B cell (primary cell): ENCODE measurements around the gene PLAAT5. TPM values are rescaled to one million over a fixed set of nuclear protein-coding genes. Genes with fewer than 3 reads are reported as not detected.

ENCODE experiments used
- ATAC-seq: fragments of 200-7000 bp; cut with Tn5 transposase; one replicate; pipeline ENCODE4 v1.10.0; 2021; ENCODE audit warnings: low read depth, mild to moderate bottlenecking, moderate number of reproducible peaks, moderate library complexity
- CTCF ChIA-PET: fragments of 350-600 bp; sonication (Branson Sonifier 250); formaldehyde crosslinking; loops from one replicate; lab custom pipeline; 2021; ENCODE audit warnings: antibody characterized with exemption, inconsistent platforms; lab: Charles Lee
- POLR2A ChIA-PET: fragments of 350-600 bp; sonication (Branson Sonifier 250); formaldehyde crosslinking; loops from one replicate; lab custom pipeline; 2021; ENCODE audit warnings: antibody characterized with exemption; lab: Charles Lee
- DNase-seq: peaks from one replicate; pipeline ENCODE4 v3.0.0; 2013
- H2AFZ ChIP-seq: 2 replicates; pipeline ENCODE4 v1.6.1; 2012; ENCODE audit warnings: mild to moderate bottlenecking, low read depth, low read length; ENCODE audit not compliant: insufficient read depth, poor library complexity, severe bottlenecking
- H3K27ac ChIP-seq, 2 donors: 1 replicate in 1 of 2; 2 replicates in 1 of 2; pipeline ENCODE4 v1.5.1; 2012 to 2013; ENCODE audit warnings: low read length in 2 of 2, mild to moderate bottlenecking in 2 of 2, moderate library complexity in 1 of 2
- H3K27me3 ChIP-seq, 4 experiments: fragments of 200-600 bp in 1 of 4; sonication (generic) in 1 of 4; replicated peaks in 1 of 4; 1 replicate in 2 of 4; 2 replicates in 2 of 4; pipeline versions ENCODE4 v1.6.1 to v1.7.0; 2013 to 2016; ENCODE audit warnings: low read length in 3 of 4, mild to moderate bottlenecking in 2 of 4, mixed read lengths in 1 of 4, moderate library complexity in 1 of 4; ENCODE audit not compliant: insufficient read depth in 4 of 4, control insufficient read depth in 3 of 4; ENCODE audit errors: control extremely low read depth in 1 of 4
- H3K36me3 ChIP-seq, 2 experiments: replicated peaks in 1 of 2; 1 replicate in 1 of 2; 2 replicates in 1 of 2; pipeline versions ENCODE4 v1.6.1 to v1.7.1; 2013; ENCODE audit warnings: low read length in 1 of 2; ENCODE audit not compliant: insufficient read depth in 2 of 2, control insufficient read depth in 1 of 2; ENCODE audit errors: control extremely low read depth in 1 of 2, extremely low read depth in 1 of 2
- H3K4me1 ChIP-seq, 2 donors: fragments of 200-600 bp in 1 of 2; sonication (generic) in 1 of 2; 1 replicate in 1 of 2; 2 replicates in 1 of 2; pipeline versions ENCODE4 v1.5.1 to v1.6.1; 2013 to 2017; ENCODE audit warnings: low read length in 2 of 2; ENCODE audit not compliant: control insufficient read depth in 2 of 2, insufficient read depth in 2 of 2
- H3K4me2 ChIP-seq: replicated peaks from 2 replicates; pipeline ENCODE3; 2012; ENCODE audit warnings: mild to moderate bottlenecking, low read depth, low read length; ENCODE audit not compliant: poor library complexity, severe bottlenecking
- H3K4me3 ChIP-seq, 5 experiments: fragments of 200-600 bp in 1 of 5; sonication (generic) in 1 of 5; 1 replicate in 3 of 5; 2 replicates in 2 of 5; pipeline versions ENCODE4 v1.5.1 to v1.7.0; 2011 to 2016; ENCODE audit warnings: low read length in 4 of 5, mild to moderate bottlenecking in 4 of 5, low read depth in 2 of 5, control low read depth in 1 of 5, moderate library complexity in 1 of 5; ENCODE audit not compliant: insufficient read depth in 1 of 5; ENCODE audit errors: control extremely low read depth in 1 of 5, extremely low read depth in 1 of 5
- H3K79me2 ChIP-seq: fragments of 200-600 bp; sonication (generic); one replicate; pipeline ENCODE4 v1.6.0; 2016; ENCODE audit warnings: low read length; ENCODE audit not compliant: control insufficient read depth, insufficient read depth
- H3K9ac ChIP-seq: fragments of 200-600 bp; sonication (generic); 2 replicates; pipeline ENCODE4 v1.6.1; 2017; ENCODE audit warnings: mild to moderate bottlenecking, low read length, moderate library complexity
- H3K9me3 ChIP-seq, 3 donors: one replicate each; pipeline versions ENCODE4 v1.6.1 to v1.7.1; 2013; ENCODE audit warnings: low read length in 2 of 3; ENCODE audit not compliant: control insufficient read depth in 2 of 3, insufficient read depth in 1 of 3; ENCODE audit errors: control extremely low read depth in 1 of 3
- H4K20me1 ChIP-seq: 2 replicates; pipeline ENCODE4 v1.6.0; 2012; ENCODE audit warnings: mild to moderate bottlenecking, low read length; ENCODE audit not compliant: insufficient read depth, control insufficient read depth, poor library complexity, severe bottlenecking
- H3K27ac Mint-ChIP-seq: one replicate; pipeline ENCODE4 v1.8.0; 2021; ENCODE audit warnings: mixed read lengths
- H3K27me3 Mint-ChIP-seq: one replicate; pipeline ENCODE4 v1.8.0; 2021; ENCODE audit warnings: mixed read lengths
- H3K4me1 Mint-ChIP-seq: one replicate; pipeline ENCODE4 v1.8.0; 2021; ENCODE audit warnings: mixed read lengths
- H3K4me3 Mint-ChIP-seq: one replicate; pipeline ENCODE4 v1.8.0; 2021; ENCODE audit warnings: mixed read lengths
- H3K9me3 Mint-ChIP-seq: one replicate; pipeline ENCODE4 v1.8.0; 2022; ENCODE audit warnings: mixed read lengths; ENCODE audit not compliant: insufficient read depth
- EZH2 ChIP-seq: IDR thresholded peaks from 2 replicates; pipeline ENCODE4 v1.6.1; 2012; ENCODE audit warnings: borderline replicate concordance, low read depth, mild to moderate bottlenecking, moderate library complexity, low read length; ENCODE audit not compliant: insufficient read depth, poor library complexity, severe bottlenecking
- WGBS: methylation state at CpG from one replicate; pipeline ENCODE4 v1.1.5; 2013; ENCODE audit warnings: missing lambda C conversion rate; ENCODE audit not compliant: insufficient coverage; 5-methylcytosine and 5-hydroxymethylcytosine counted together
- intact Hi-C: fragments of 100-400 bp; cut with micrococcal nuclease; formaldehyde crosslinking; loops from one replicate; pipeline ENCODE4 v1.10.0; 2022
- polyA plus RNA-seq: library from polyadenylated mRNA; depleted of rRNA; stranded (reverse); fragments of >200 nt; gene quantifications from 2 replicates; pipeline ENCODE4 v1.2.3, GENCODE V29; 2012
- total RNA-seq, 2 donors: library from RNA; stranded (reverse); fragments of 120-200 nt in 1 of 2; gene quantifications; 1 replicate in 1 of 2; 2 replicates in 1 of 2; pipeline versions ENCODE4 v1.2.3 to v1.2.4, GENCODE V29; 2013 to 2022
- TF ChIP-seq, protein P1 (sequence below): fragments of 200-600 bp; IDR thresholded peaks from one replicate; pipeline ENCODE4 v1.8.0; 2022; ENCODE audit warnings: antibody characterized with exemption, mild to moderate bottlenecking

Gene PLAAT5
- total and polyA plus RNA-seq, 2 donors (not counting 1 experiment from before 2014, with no cell fraction given) = not detected

GRCh38 chr11:63504933-63505586 is 14.1 kb upstream of the PLAAT5 start:
- CTCF ChIA-PET = no interaction called here
- no peak overlapping the region for H3K4me3 ChIP-seq
- H3K4me2 ChIP-seq = no peak overlapping the region
- no peaks in the 10 kb centered on the region for H3K79me2 ChIP-seq
- H3K27ac Mint-ChIP-seq = no peak overlapping the region
- intact Hi-C loops = no loop called here
- H3K27me3 Mint-ChIP-seq = peaks cover 27% of the 10 kb centered on the region
- peaks cover 0 to 24% (median 3%) of the 10 kb centered on the region in 4 experiments for H3K27me3 ChIP-seq
- peaks cover 0 to 8% (median 7%) of the 10 kb centered on the region in 3 donors for H3K9me3 ChIP-seq
- WGBS = 100% methylated on average over 1 of the region's 4 CpGs
- POLR2A ChIA-PET = no interaction called here
- no peaks in the 10 kb centered on the region for H3K36me3 ChIP-seq
- H4K20me1 ChIP-seq = no peaks in the 10 kb centered on the region
- no peak overlapping the region for H3K4me3 Mint-ChIP-seq
- peaks cover 4 to 7% of the 10 kb centered on the region in 2 donors for H3K4me1 ChIP-seq
- no peak overlapping the region for H2AFZ ChIP-seq
- TF ChIP-seq, protein P1, sequence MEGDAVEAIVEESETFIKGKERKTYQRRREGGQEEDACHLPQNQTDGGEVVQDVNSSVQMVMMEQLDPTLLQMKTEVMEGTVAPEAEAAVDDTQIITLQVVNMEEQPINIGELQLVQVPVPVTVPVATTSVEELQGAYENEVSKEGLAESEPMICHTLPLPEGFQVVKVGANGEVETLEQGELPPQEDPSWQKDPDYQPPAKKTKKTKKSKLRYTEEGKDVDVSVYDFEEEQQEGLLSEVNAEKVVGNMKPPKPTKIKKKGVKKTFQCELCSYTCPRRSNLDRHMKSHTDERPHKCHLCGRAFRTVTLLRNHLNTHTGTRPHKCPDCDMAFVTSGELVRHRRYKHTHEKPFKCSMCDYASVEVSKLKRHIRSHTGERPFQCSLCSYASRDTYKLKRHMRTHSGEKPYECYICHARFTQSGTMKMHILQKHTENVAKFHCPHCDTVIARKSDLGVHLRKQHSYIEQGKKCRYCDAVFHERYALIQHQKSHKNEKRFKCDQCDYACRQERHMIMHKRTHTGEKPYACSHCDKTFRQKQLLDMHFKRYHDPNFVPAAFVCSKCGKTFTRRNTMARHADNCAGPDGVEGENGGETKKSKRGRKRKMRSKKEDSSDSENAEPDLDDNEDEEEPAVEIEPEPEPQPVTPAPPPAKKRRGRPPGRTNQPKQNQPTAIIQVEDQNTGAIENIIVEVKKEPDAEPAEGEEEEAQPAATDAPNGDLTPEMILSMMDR = no peak
- no peak for TF ChIP-seq EZH2
- no peak for DNase-seq
- ATAC-seq = no peak
- no peaks in the 10 kb centered on the region for H3K4me1 Mint-ChIP-seq
- no peak overlapping the region for H3K27ac ChIP-seq
- no peak overlapping the region for H3K9ac ChIP-seq
- H3K9me3 Mint-ChIP-seq = peaks cover 6% of the 10 kb centered on the region

GRCh38 chr11:63504054-63504453 is 13.1 kb upstream of the PLAAT5 start:
- H3K4me1 ChIP-seq = peaks cover 4 to 7% of the 10 kb centered on the region in 2 donors
- no peak overlapping the region for H3K4me3 Mint-ChIP-seq
- H3K79me2 ChIP-seq = no peaks in the 10 kb centered on the region
- H3K4me2 ChIP-seq = no peak overlapping the region
- no peak overlapping the region for H3K27ac ChIP-seq
- no peak overlapping the region for H2AFZ ChIP-seq
- ChIA-PET POLR2A (no interaction called here), CTCF (interaction anchor here (1.1 kb wide), 1 partner anchor 25 kb away, joined by 3 read pairs; no protein-coding TSS in a partner anchor)
- H3K9ac ChIP-seq = no peak overlapping the region
- ATAC-seq (no peak), DNase-seq (no peak)
- intact Hi-C loops = no loop called here
- peaks cover 0 to 14% (median 8%) of the 10 kb centered on the region in 3 donors for H3K9me3 ChIP-seq
- H3K27me3 Mint-ChIP-seq = peaks cover 27% of the 10 kb centered on the region
- H3K27ac Mint-ChIP-seq = no peak overlapping the region
- peaks cover 9% of the 10 kb centered on the region for H3K9me3 Mint-ChIP-seq
- no peak for TF ChIP-seq EZH2
- TF ChIP-seq, protein P1 = no peak
- WGBS = 50% methylated on average over 1 of the region's 1 CpG
- no peaks in the 10 kb centered on the region for H4K20me1 ChIP-seq
- H3K4me1 Mint-ChIP-seq = no peaks in the 10 kb centered on the region
- no peak overlapping the region for H3K4me3 ChIP-seq
- H3K36me3 ChIP-seq = no peaks in the 10 kb centered on the region
- peaks cover 0 to 16% (median 3%) of the 10 kb centered on the region in 4 experiments for H3K27me3 ChIP-seq
